AG08395 (cell line): Measurements from ENCODE around the gene NTF3.
A peak's percentile ranks its signal among the peaks of the same experiment; 100 is the strongest.

ENCODE experiments used
- DNase-seq: peaks from one replicate; pipeline ENCODE4 v3.0.0; 2012; ENCODE audit warnings: mixed read lengths, low spot score

NTF3 gene

GRCh38 chr12:5487948-5488625 is 56.2 kb downstream of the NTF3 start:
- DNase-seq = no peak

GRCh38 chr12:5488626-5488955 is 56.7 kb downstream of the NTF3 start:
- peak; percentile 82 for DNase-seq

GRCh38 chr12:5489017-5489416 is 57.1 kb downstream of the NTF3 start:
- DNase-seq = no peak

- no peak for DNase-seq
Measured at GRCh38 chr12:5489760-5490406, 58.0 kb downstream of the NTF3 start.

- DNase-seq = no peak
Measured at GRCh38 chr12:5492562-5492961, 60.7 kb downstream of the NTF3 start.

- no peak for DNase-seq
Measured at GRCh38 chr12:5493018-5493417, 61.1 kb downstream of the NTF3 start.

GRCh38 chr12:5494343-5494742 is 62.4 kb downstream of the NTF3 start:
- no peak for DNase-seq

GRCh38 chr12:5497329-5498053 is 65.6 kb downstream of the NTF3 start:
- DNase-seq = peak; percentile 58

- no peak for DNase-seq
Measured at GRCh38 chr12:5498076-5498475, 66.2 kb downstream of the NTF3 start.

- no peak for DNase-seq
Measured at GRCh38 chr12:5498806-5499205, 66.9 kb downstream of the NTF3 start.

- peak; percentile 90 for DNase-seq
Measured at GRCh38 chr12:5499566-5500330, 67.8 kb downstream of the NTF3 start.

- no peak for DNase-seq
Measured at GRCh38 chr12:5500331-5500659, 68.4 kb downstream of the NTF3 start.

- no peak for DNase-seq
Measured at GRCh38 chr12:5503774-5504173, 71.9 kb downstream of the NTF3 start.

- DNase-seq = no peak
Measured at GRCh38 chr12:5505116-5505515, 73.2 kb downstream of the NTF3 start.

- no peak for DNase-seq
Measured at GRCh38 chr12:5505751-5506150, 73.8 kb downstream of the NTF3 start.

- no peak for DNase-seq
Measured at GRCh38 chr12:5506295-5506694, 74.4 kb downstream of the NTF3 start.

GRCh38 chr12:5506821-5507231 is 74.9 kb downstream of the NTF3 start:
- peak; percentile 87 for DNase-seq

- DNase-seq = no peak
Measured at GRCh38 chr12:5507401-5507935, 75.6 kb downstream of the NTF3 start.

GRCh38 chr12:5507944-5508343 is 76.0 kb downstream of the NTF3 start:
- no peak for DNase-seq

- DNase-seq = no peak
Measured at GRCh38 chr12:5509102-5509501, 77.2 kb downstream of the NTF3 start.

GRCh38 chr12:5509557-5509956 is 77.6 kb downstream of the NTF3 start:
- DNase-seq = no peak

GRCh38 chr12:5510251-5510805 is 78.4 kb downstream of the NTF3 start:
- DNase-seq = no peak
